GM06990 (cell line): ENCODE results near the gene ATP2A3.

Source experiments
- DNase-seq: peaks from one replicate; pipeline ENCODE4 v3.0.0-alpha.2; 2011; ENCODE audit not compliant: insufficient read length; ENCODE audit errors: extremely low read depth
- H3K27me3 ChIP-seq: replicated peaks from 2 replicates; pipeline ENCODE4 v1.6.0; 2011; ENCODE audit warnings: low read length; ENCODE audit not compliant: control insufficient read depth, insufficient read depth
- H3K36me3 ChIP-seq: 2 replicates; pipeline ENCODE4 v1.5.1; 2011; ENCODE audit warnings: low read length; ENCODE audit not compliant: control insufficient read depth, insufficient read depth
- H3K4me3 ChIP-seq: replicated peaks from 2 replicates; pipeline ENCODE4 v1.5.1; 2011; ENCODE audit warnings: low read depth, mild to moderate bottlenecking, control low read depth, low read length
- TF ChIP-seq, protein P1 (sequence below): IDR thresholded peaks from 2 replicates; pipeline ENCODE4 v1.5.1; 2011; ENCODE audit warnings: low read length, control low read depth, mild to moderate bottlenecking, inconsistent platforms; ENCODE audit not compliant: insufficient read depth, poor library complexity, severe bottlenecking

ATP2A3 gene

GRCh38 chr17:3894188-3894587 is 70.0 kb downstream of the ATP2A3 start:
- Histone ChIP-seq H3K36me3 (no peaks in the 10 kb centered on the region), H3K4me3 (no peak overlapping the region), H3K27me3 (no peaks in the 10 kb centered on the region; the same call in 1 of the 2 replicates)
- TF ChIP-seq, protein P1, sequence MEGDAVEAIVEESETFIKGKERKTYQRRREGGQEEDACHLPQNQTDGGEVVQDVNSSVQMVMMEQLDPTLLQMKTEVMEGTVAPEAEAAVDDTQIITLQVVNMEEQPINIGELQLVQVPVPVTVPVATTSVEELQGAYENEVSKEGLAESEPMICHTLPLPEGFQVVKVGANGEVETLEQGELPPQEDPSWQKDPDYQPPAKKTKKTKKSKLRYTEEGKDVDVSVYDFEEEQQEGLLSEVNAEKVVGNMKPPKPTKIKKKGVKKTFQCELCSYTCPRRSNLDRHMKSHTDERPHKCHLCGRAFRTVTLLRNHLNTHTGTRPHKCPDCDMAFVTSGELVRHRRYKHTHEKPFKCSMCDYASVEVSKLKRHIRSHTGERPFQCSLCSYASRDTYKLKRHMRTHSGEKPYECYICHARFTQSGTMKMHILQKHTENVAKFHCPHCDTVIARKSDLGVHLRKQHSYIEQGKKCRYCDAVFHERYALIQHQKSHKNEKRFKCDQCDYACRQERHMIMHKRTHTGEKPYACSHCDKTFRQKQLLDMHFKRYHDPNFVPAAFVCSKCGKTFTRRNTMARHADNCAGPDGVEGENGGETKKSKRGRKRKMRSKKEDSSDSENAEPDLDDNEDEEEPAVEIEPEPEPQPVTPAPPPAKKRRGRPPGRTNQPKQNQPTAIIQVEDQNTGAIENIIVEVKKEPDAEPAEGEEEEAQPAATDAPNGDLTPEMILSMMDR: no peak
- DNase-seq: no peak

GRCh38 chr17:3893720-3894116 is 70.5 kb downstream of the ATP2A3 start:
- Histone ChIP-seq H3K4me3 (peak overlapping the region; percentile 59), H3K36me3 (no peaks in the 10 kb centered on the region), H3K27me3 (no peaks in the 10 kb centered on the region; the same call in 1 of the 2 replicates)
- TF ChIP-seq, protein P1: no peak
- DNase-seq: no peak

- no peaks in the 10 kb centered on the region; the same call in 1 of the 2 replicates for H3K27me3 ChIP-seq
Measured at GRCh38 chr17:3893003-3893719, 71.1 kb downstream of the ATP2A3 start, which contains the start of gene CAMKK1. Gene CAMKK1 (minus strand): TSS chr17:3893053. CDS start chr17:3885687, 7,366 bp downstream.

DNA sequence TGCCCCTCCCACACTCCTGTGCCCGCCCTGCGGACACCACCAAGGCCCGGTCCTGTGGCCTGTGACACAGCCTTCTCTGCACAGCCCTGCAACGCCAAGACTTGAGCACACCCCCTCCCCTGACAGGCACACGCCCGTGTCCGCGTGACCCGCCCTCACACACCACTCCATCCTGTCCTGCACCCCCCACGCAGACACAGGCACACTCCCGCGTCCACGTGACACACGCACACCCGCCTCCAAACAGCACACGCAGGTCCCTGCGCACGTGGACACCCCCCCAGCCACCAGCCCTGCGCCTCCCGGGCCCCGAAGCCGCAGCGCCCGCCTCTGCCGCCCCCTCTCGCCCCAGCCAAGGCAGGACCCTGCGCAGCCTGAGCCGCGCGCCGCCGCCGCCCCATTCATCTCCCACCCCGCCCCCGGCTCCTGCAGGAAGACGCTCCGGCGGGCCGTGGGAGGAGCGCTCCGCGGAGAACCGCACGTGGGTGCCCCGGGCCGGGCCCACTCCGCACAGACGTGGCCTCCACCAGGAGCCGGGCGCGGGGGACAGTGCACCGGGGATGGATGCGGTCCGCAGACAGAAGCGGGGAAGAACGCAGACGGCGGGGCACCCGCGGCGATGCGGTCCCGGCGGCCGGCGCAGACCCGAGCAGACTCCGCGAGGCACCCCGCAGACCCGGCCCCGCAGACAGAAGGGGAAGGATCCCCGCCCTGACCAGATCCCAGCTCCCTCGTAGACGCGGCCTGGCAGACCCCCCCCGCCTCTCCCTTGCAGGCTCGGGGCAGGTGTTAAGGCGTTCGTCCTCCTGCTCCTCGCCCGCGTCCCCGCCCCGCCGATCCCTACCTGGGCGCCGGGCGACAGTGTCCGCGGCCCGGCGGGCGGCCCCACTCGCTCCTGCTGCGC is 71.9 kb downstream of the ATP2A3 start:
- Histone ChIP-seq H3K36me3 (no peaks in the 10 kb centered on the region), H3K27me3 (no peaks in the 10 kb centered on the region; the same call in 1 of the 2 replicates), H3K4me3 (peak overlapping the region; percentile 60)
- TF ChIP-seq, protein P1: no peak
- peak; percentile 59 for DNase-seq

More at GRCh38 chr17:3893003-3893719, 71.1 kb downstream of the ATP2A3 start, which contains the start of gene CAMKK1:
- peak within 1 kb of the TSS; percentile 60 for H3K4me3 ChIP-seq
- no peaks in the 10 kb centered on the region for H3K36me3 ChIP-seq
- DNase-seq: peak; percentile 90
- TF ChIP-seq, protein P1: no peak

DNA sequence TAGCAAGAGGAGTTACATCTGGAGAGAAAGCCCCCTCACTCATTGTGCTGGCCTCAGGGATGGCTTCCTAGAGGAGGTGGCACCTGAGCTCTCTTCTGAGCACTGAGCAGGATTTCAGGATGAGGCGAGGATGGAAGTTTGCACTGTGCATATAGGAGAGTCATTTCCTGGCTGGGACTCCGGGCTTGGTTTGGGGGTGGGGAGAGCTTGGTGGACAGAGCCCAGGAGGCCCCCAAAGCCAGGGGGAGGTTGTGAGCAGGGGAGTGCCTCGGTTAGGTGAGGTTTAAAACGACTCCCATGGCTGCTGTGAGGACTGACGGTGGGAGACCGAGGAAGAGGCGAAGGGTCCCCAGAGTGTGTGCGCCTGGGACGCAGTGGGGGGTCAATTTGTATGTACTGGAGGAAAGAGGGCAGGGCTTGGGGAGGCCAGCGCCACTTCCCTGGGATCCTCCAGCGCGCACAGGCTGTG is 72.6 kb downstream of the ATP2A3 start:
- DNase-seq: no peak
- H3K36me3 ChIP-seq: no peaks in the 10 kb centered on the region
- H3K4me3 ChIP-seq: peak overlapping the region; percentile 60
- H3K27me3 ChIP-seq: no peaks in the 10 kb centered on the region; the same call in 1 of the 2 replicates
- TF ChIP-seq, protein P1: no peak
